ENCODE measurements around the gene PDGFRA.
"Not testable (repeated sequence)": the region's sequence is repeated elsewhere in the genome, so short reads cannot be mapped to it uniquely, and the experiment has no call there.

Gene PDGFRA

DNA sequence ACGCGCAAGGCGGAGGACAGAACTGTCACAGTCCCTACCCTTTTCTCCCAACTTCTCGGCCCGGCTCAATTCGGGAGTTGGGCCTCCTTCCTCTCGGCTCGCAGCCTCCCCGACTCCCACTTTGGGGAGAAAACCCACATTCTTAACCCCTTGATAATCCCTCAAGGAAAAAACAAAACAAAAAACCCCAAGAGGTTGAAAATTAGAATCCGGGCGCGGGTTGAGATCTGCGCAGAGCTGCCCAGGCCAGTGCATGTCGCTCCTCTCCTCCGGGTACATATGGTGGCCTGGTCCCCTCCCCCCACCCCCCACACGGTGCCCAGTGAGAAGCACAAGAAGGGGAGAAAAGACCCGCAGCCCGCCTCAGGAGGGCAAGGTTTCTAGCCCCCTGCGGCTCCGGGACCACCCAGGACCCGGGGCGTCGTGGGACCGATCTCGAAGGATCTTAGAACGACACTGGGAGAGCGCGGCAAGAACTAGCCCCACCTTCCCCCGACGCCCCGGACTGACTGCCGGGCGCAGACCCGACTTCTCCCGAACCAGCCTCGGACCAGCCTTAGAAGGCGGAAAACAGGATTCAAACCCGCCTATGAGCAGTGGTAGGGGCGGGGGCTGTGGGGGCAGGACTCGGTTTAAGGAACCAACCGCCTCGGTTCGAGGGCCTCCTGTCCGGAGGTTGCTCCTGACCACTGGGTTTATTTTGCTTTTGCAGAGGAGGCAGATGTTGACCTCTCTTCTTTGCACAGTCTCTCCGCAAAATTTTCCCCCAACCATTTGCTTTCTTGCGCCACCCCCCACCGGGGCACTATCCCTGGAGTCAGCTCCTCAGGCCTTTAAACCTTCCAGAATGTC, 2.5 kb upstream of the PDGFRA start:
- peak; percentile 70 for DNase-seq

GRCh38 chr4:54227256-54228055, 1.6 kb upstream of the PDGFRA start:
- peak; percentile 95 for DNase-seq

GRCh38 chr4:54228056-54228527, 1.0 kb upstream of the PDGFRA start:
- no peak for DNase-seq

- peak; percentile 55 for DNase-seq
Observed at GRCh38 chr4:54228546-54228945, 547 bp upstream of the PDGFRA start.

GRCh38 chr4:54229631-54230483, 764 bp downstream of the PDGFRA start:
- DNase-seq, result peak; percentile 50

DNA sequence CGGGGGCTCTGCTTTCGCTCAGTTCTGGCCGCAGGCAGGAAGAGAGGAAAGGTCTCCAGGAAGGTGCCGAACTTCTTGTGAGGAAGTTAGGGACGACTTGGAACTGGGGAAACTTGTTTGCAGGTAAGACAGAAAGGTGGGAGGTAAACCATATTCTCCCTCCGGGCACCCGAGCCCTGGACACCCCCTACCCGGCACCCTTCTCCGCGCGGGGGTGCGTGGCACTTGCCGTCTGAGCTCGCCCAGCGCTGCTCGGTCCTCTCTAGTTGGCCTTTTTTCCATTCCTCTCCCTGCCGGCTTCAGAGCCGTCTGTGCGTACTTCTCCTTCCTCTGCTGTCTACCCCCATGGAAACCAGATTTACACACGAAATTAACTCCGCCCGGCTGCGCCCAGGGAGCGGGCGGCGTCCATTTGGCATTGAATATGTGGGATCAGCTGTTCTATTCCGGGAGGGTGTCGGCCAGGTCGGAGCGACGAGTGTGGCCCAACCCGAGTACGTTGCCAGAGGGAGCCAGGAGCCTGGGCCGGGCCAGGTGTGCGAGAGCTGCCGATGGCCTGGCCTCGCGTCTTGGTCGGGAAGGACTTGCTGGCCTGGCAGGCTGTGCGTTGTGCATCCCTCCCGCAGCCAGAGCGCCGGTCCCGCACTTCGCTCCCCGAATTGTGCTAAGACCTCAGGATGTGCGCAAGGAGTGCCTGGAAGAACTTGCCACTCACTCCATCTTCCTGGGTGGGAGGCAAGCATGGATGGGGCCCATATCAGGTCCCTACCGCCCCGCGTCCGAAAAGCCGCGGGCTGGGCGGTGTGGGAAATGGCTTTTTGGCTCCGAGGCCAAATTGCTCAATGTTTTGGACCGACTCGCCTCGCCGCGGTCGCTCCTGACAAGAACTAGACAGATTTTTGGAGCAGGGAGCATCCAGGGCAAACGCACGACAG, 1.7 kb downstream of the PDGFRA start:
- peak; percentile 76 for DNase-seq

DNA sequence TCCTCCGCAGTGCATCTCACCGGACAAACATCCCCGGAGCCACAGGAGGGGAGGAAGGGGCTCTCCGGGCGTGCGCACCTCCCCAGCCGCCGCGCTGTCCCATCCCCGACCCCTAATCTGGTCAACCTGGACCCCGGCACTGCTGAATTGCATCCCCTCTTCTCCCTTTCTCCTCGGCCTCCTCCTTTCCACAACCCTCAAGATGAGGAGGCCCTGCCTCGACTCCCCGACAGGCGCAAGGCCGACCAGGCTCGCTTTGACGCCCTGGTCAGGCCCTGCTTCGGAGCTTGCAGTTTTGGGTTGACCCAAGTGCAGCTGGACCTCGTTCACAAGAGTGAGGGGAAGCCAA, 2.3 kb downstream of the PDGFRA start:
- peak; percentile 76 for DNase-seq

GRCh38 chr4:54231768-54232688, 2.9 kb downstream of the PDGFRA start:
- DNase-seq, result no peak

DNA sequence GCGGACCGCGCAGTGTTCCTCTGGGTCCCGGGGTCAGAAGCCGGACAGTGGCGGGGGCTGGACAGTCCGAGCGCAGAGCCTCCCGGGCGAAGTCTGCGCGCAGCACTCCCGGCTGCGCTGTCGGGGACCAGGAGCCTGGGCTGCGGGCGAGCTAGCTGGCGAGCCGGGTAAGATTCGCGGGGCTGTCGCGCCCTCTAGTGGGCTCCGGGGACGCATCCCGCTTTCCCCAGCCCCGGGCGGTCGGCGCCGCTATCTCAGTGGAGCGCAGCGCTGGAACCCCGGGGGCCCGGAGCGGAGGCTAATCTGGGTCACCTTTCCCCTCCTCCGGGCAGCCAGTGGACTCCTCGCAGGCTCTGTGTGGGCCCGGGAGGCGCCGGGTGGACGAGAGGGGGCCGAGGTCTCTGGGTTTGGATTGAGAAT, 4.2 kb downstream of the PDGFRA start:
- DNase-seq, result peak; percentile 93

- DNase-seq, result peak; percentile 89
Observed at GRCh38 chr4:54233697-54234496, 4.8 kb downstream of the PDGFRA start.

GRCh38 chr4:54234497-54235205, 5.6 kb downstream of the PDGFRA start:
- no peak for DNase-seq

DNA sequence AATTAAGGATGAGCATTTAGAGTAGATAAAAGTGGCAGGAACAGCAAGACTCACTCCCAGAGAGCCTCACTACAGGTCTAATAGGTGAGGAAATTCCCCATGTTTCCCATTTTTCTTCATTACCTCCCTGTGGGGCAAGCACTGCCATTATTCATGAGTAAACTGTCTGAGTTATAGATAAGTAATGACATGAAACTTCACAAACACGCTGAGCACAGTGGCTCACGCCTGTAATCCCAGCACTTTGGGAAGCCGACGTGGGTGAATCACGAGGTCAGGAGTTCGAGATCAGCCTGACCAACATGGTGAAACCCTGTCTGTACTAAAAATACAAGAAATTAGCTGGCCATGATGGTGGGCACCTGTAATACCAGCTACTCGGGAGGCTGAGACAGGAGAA, 7.2 kb downstream of the PDGFRA start:
- DNase-seq, result not testable (repeated sequence)

DNA sequence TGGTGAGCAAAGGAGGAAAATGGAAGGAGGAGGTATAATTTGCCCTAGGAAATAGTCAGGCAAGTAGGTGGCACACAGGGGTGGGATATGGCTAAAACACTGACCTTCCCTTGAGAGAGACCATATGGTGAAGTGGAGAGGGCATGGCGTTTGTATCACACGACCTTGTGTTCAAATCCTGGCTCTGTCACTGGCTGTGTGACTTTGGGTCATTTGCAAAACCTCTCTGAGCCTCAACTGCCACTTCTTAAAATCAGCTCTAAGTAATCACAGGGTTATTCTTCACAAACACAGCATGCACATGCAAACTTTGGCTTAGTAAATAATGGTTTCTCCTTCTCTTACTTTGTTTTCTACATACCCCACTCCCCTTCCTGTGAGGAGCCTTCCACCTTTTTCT, 8.7 kb downstream of the PDGFRA start:
- no peak for DNase-seq

- DNase-seq, result no peak
Observed at GRCh38 chr4:54238389-54238788, 9.3 kb downstream of the PDGFRA start.

DNA sequence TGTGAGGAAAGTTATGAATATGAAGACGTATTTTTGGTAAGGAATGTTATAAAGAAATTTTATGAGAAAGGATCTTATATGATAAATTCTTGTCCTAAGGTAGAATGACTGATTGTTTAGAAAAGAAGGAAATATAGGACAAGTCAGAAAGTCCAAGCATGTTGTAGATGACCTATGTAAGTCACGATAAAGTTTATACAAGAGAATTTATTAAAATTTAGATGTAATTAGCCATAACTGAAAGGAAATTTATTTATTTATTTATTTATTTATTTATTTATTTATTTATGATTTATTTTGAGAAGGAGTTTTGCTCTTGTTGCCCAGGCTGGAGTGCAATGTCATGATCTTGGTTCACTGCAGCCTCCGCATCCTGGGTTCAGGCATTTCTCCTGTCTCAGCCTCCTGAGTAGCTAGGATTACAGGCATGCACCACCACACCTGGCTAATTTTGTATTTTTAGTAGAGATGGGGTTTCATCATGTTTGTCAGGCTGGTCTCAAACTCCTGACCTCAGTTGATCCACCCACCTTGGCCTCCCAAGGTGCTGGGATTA, 12.3 kb downstream of the PDGFRA start:
- DNase-seq, result not testable (repeated sequence)

DNA sequence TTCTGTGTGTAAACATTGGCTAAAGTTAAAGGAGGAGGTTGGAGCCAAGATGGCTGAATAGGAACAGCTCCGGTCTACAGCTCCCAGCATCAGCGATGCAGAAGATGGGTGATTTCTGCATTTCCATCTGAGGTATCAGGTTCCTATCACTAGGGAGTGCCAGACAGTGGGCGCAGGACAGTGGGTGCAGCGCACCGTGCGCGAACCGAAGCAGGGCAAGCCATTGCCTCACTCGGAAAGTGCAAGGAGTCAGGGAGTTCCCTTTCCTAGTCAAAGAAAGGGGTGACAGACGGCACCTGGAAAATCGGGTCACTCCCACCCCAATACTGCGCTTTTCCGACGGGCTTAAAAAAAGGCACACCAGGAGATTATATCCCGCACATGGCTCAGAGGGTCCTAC, 14.4 kb downstream of the PDGFRA start:
- not testable (repeated sequence) for DNase-seq

- not testable (repeated sequence) for DNase-seq
Observed at GRCh38 chr4:54252312-54252711, 23.2 kb downstream of the PDGFRA start.
